Kidney (tissue), 14 donors: Measurements from ENCODE around the gene CAMSAP2. TPM values are rescaled to one million over a fixed set of nuclear protein-coding genes. Genes with fewer than 3 reads are reported as not detected.

Experiments
- DNase-seq, 5 donors: peaks; one replicate each; pipeline ENCODE4 v3.0.0-alpha.2; 2013 to 2020
- FAIRE-seq: peaks from 2 replicates; lab custom pipeline; 2012; peaks lifted over from hg19 to GRCh38; lab: Jason Lieb, UNC
- H3K27ac ChIP-seq, 2 donors: one replicate each; pipeline ENCODE4 v1.7.0; 2013; ENCODE audit warnings: low read depth in 2 of 2, low read length in 2 of 2, inconsistent platforms in 1 of 2
- H3K27me3 ChIP-seq: one replicate; pipeline ENCODE4 v1.7.1; 2013; ENCODE audit warnings: low read length, inconsistent platforms; ENCODE audit not compliant: control insufficient read depth, insufficient read depth
- H3K36me3 ChIP-seq, 3 donors: one replicate each; pipeline versions ENCODE4 v1.7.0 to v1.7.1; 2013; ENCODE audit warnings: low read length in 3 of 3, control low read depth in 1 of 3, inconsistent platforms in 1 of 3; ENCODE audit not compliant: insufficient read depth in 3 of 3, control insufficient read depth in 2 of 3
- H3K4me1 ChIP-seq, 3 donors: one replicate each; pipeline versions ENCODE4 v1.7.0 to v1.7.1; 2013; ENCODE audit warnings: low read length in 3 of 3, inconsistent platforms in 1 of 3, low read depth in 1 of 3; ENCODE audit not compliant: control insufficient read depth in 2 of 3, insufficient read depth in 2 of 3
- H3K4me3 ChIP-seq, 3 donors: one replicate each; pipeline versions ENCODE4 v1.7.0 to v1.8.1; 2013; ENCODE audit warnings: low read length in 3 of 3, control low read depth in 1 of 3, inconsistent platforms in 1 of 3
- H3K9ac ChIP-seq, 3 donors: one replicate each; pipeline versions ENCODE4 v1.7.0 to v1.7.1; 2013; ENCODE audit warnings: low read length in 3 of 3, control low read depth in 1 of 3, inconsistent platforms in 1 of 3
- H3K9me3 ChIP-seq, 3 donors: one replicate each; pipeline versions ENCODE4 v1.7.0 to v1.7.1; 2013; ENCODE audit warnings: low read length in 3 of 3, control low read depth in 1 of 3, inconsistent platforms in 1 of 3; ENCODE audit not compliant: control insufficient read depth in 2 of 3, insufficient read depth in 1 of 3
- intact Hi-C: fragments of 100-400 bp; cut with DNase I; formaldehyde crosslinking; loops from one replicate; pipeline ENCODE4 v1.11.1; 2022
- polyA plus RNA-seq: library from polyadenylated mRNA; stranded (reverse); fragments of 350-450 nt; fragmentation: Illumina TruSeq; extraction: RNeasy Lipid Tissue Mini Kit (QIAGEN cat#74804); gene quantifications from one replicate; pipeline ENCODE4 v1.2.3, GENCODE V29; 2014; ENCODE audit warnings: low read depth, low replicate concordance; ENCODE audit not compliant: insufficient read depth
- total RNA-seq: library from RNA; stranded (reverse); fragmentation: NEBNext Ultra II Directional; extraction: Animal tissue kit (Norgen Biotek cat#: 25700); gene quantifications from one replicate; pipeline ENCODE4 v1.2.1, GENCODE V29; 2021
- TF ChIP-seq, protein P1 (sequence below): IDR thresholded peaks from 3 replicates; pipeline ENCODE4 v1.5.1; 2012; ENCODE audit warnings: mild to moderate bottlenecking, moderate library complexity, borderline replicate concordance; ENCODE audit not compliant: insufficient read depth; ENCODE audit errors: extremely low read depth
- donor health status: control.
- donor health status: control.
- donor health status: control.
- donor health status: control.
- donor health status: control.
- donor health status: DM: yes; HTN: yes; CAD: no.
- donor health status: Normal renal cell carcinoma (clear cell type).

The CAMSAP2 gene
- total and polyA plus RNA-seq, 2 donors from 2014 or later, result 7.5 to 30.3 TPM

DNA sequence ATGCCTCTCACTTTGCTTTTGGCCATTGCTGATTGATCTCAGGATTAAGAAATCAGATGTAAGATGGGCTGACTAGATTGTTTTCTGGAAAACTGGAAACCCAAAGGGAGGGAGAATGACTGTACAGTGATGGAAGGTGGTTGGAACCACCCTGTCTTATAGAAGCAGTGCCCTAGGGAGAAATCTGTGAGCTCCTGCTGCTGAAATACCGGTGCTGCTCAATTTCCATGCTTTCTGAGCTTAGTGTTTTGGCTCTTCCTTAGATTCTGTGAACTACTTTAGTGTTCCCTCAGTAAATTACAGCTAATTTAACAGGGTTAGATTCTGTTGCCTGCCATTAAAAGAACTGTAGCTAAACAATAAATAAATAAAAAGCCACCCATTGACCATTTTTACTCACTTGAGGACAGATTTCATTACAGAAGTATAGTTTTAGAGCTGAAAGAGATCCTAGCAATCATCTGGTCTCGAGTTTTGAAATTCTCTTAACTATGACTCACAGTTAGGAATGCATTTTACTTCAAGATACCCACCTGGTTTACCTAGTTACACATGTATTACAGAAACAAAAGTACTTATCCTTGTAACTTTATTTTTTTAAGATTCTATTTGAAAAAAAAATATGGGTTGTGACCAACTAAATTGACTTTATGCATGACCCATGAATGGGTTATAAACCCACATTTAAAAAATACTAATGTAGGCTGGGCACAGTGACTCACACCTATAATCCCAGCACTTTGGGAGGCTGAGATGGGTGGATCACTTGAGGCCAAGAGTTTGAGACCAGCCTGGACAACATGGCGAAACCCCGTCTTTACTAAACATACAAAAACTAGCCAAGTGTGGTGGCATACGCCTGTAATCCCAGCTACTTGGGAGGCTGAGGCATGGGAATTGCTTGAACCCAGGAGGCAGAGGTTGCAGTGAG is 33.2 kb downstream of the CAMSAP2 start:
- Histone ChIP-seq H3K36me3 (peaks cover 2 to 8% (median 4%) of the 10 kb centered on the region in 3 donors), H3K4me3 (no peak overlapping the region), H3K9ac (no peak overlapping the region), H3K27me3 (no peaks in the 10 kb centered on the region), H3K27ac (no peak overlapping the region), H3K9me3 (no peaks in the 10 kb centered on the region), H3K4me1 (peaks cover 0 to 17% (median 4%) of the 10 kb centered on the region in 3 donors)
- DNase-seq, result no peak
- TF ChIP-seq, protein P1, sequence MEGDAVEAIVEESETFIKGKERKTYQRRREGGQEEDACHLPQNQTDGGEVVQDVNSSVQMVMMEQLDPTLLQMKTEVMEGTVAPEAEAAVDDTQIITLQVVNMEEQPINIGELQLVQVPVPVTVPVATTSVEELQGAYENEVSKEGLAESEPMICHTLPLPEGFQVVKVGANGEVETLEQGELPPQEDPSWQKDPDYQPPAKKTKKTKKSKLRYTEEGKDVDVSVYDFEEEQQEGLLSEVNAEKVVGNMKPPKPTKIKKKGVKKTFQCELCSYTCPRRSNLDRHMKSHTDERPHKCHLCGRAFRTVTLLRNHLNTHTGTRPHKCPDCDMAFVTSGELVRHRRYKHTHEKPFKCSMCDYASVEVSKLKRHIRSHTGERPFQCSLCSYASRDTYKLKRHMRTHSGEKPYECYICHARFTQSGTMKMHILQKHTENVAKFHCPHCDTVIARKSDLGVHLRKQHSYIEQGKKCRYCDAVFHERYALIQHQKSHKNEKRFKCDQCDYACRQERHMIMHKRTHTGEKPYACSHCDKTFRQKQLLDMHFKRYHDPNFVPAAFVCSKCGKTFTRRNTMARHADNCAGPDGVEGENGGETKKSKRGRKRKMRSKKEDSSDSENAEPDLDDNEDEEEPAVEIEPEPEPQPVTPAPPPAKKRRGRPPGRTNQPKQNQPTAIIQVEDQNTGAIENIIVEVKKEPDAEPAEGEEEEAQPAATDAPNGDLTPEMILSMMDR, result no peak
- no peak for FAIRE-seq
- intact Hi-C loops, result no loop called here

DNA sequence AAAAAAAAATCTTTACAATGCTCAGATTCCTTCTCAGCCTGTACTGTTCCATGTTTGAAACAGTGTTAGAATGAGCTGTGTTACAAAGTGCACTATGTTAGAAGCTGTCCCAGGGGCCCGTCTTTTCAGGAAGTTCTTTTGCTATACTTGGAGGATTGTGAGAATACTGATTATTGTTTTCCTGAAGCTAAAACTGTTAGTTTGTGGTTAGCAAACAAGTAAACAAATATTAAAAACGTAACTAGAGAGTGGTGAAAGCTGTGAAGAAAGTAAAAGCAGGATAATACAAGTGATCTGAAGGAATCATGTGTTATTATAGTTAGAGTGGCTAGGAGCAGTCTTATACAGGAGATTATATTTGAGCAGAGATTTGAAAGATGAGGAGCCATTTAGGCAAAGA is 35.6 kb downstream of the CAMSAP2 start:
- no peak overlapping the region for H3K4me3 ChIP-seq
- intact Hi-C loops, result no loop called here
- no peak overlapping the region for H3K9ac ChIP-seq
- TF ChIP-seq, protein P1, result no peak
- FAIRE-seq (no peak), DNase-seq (no peak)
- peaks cover 0 to 17% (median 4%) of the 10 kb centered on the region in 3 donors for H3K4me1 ChIP-seq
- peaks cover 0 to 3% (median 2%) of the 10 kb centered on the region in 3 donors for H3K36me3 ChIP-seq
- no peaks in the 10 kb centered on the region for H3K9me3 ChIP-seq
- no peaks in the 10 kb centered on the region for H3K27me3 ChIP-seq
- no peak overlapping the region for H3K27ac ChIP-seq

- H3K27me3 ChIP-seq, result no peaks in the 10 kb centered on the region
- no peaks in the 10 kb centered on the region for H3K36me3 ChIP-seq
- intact Hi-C loops, result no loop called here
- no peaks in the 10 kb centered on the region for H3K9me3 ChIP-seq
- FAIRE-seq, result no peak
- H3K9ac ChIP-seq, result no peak overlapping the region
- TF ChIP-seq, protein P1, result no peak
- DNase-seq, result no peak
- H3K4me1 ChIP-seq, result peaks cover 0 to 17% (median 4%) of the 10 kb centered on the region in 3 donors
- H3K27ac ChIP-seq, result no peak overlapping the region
- no peak overlapping the region for H3K4me3 ChIP-seq
Observed at GRCh38 chr1:200774735-200775444, 36.2 kb downstream of the CAMSAP2 start.
